ENCODE results near the gene GALNT1. TPM values are rescaled to one million over a fixed set of nuclear protein-coding genes. Genes with fewer than 3 reads are reported as not detected.

Gene GALNT1
- total RNA-seq, 1 experiment from 2014 or later: 77.9 TPM

DNA sequence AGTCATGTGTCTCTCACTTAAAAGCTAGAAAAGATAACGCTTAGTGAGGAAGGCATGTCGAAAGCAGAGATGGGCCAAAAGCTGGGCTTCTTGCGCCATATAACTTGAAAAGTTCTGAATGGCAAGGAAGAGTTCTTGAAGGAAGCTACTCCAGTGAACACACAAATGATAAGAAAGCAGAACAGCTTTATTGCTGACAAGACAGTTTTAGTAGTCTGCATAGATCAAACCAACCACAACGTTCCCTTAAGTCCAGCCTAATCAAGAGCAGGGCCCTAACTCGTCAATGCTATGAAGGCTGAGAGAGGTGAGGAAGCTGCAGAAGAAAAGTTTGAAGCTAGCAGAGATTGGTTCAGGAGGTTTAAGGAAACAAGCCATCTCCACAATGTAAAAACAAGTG lies 55.7 kb downstream of the GALNT1 start:
- H3K4me1 Mint-ChIP-seq: 0 out of 4 replicates have a peak, but pooled peaks cover 0 to 2% of the 10 kb centered on the region in 2 experiments
- Histone ChIP-seq H4K20me1 (ENCODE audit: control insufficient read depth, insufficient read depth, insufficient read length) (no peaks in the 10 kb centered on the region), H3K27ac (ENCODE audit: insufficient read length, low read depth, low read length) (no peak overlapping the region), H3K79me1 (ENCODE audit: insufficient read depth, low read depth, low read length, poor library complexity, severe bottlenecking) (no peaks in the 10 kb centered on the region), H4K5ac (ENCODE audit: insufficient read length, low read depth, low read length) (no peak overlapping the region), H3K9ac (ENCODE audit: extremely low read depth, insufficient read length, low read length) (no peak overlapping the region), H2BK5ac (ENCODE audit: insufficient read length, low read length) (no peak overlapping the region), H3K4ac (ENCODE audit: low read depth, low read length) (no peak overlapping the region), H3K79me2 (ENCODE audit: insufficient read depth, low read length) (no peaks in the 10 kb centered on the region; the same call in 1 of the 2 replicates), H2BK12ac (ENCODE audit: insufficient read length, low read depth, low read length) (no peak overlapping the region), H2AK5ac (ENCODE audit: insufficient read length, low read length) (no peak overlapping the region), H3K9me3 (ENCODE audit: control insufficient read depth, low read depth, low read length) (peaks cover 5% of the 10 kb centered on the region), H3K14ac (ENCODE audit: insufficient read depth, low read length) (no peak overlapping the region), H3K23me2 (ENCODE audit: insufficient read length, low read depth, low read length, poor library complexity, severe bottlenecking) (no peaks in the 10 kb centered on the region), H3K27me3 (ENCODE audit: insufficient read depth, low read length) (no peaks in the 10 kb centered on the region), H2BK15ac (ENCODE audit: low read depth, low read length) (no peak overlapping the region), H3K4me2 (ENCODE audit: insufficient read depth, insufficient read length, low read length) (no peak overlapping the region), H2BK20ac (ENCODE audit: low read depth, low read length, poor library complexity, severe bottlenecking) (no peak overlapping the region), H4K91ac (ENCODE audit: insufficient read length, low read depth, low read length) (no peak overlapping the region), H3K18ac (ENCODE audit: insufficient read length, low read depth, low read length) (no peak overlapping the region), H3K4me1 (ENCODE audit: insufficient read depth, low read length) (no peaks in the 10 kb centered on the region), H3K23ac (ENCODE audit: insufficient read length, low read depth, low read length) (no peak overlapping the region), H2BK120ac (ENCODE audit: low read depth, low read length, poor library complexity, severe bottlenecking) (no peak overlapping the region), H4K8ac (replicated peaks; ENCODE audit: insufficient read length, low read depth, low read length) (no peak overlapping the region), H2AFZ (ENCODE audit: low read length) (no peak overlapping the region), H3K56ac (ENCODE audit: insufficient read length, low read depth, low read length) (no peak overlapping the region), H3T11ph (ENCODE audit: low read length) (no peak overlapping the region)
- TF ChIP-seq, protein P1, sequence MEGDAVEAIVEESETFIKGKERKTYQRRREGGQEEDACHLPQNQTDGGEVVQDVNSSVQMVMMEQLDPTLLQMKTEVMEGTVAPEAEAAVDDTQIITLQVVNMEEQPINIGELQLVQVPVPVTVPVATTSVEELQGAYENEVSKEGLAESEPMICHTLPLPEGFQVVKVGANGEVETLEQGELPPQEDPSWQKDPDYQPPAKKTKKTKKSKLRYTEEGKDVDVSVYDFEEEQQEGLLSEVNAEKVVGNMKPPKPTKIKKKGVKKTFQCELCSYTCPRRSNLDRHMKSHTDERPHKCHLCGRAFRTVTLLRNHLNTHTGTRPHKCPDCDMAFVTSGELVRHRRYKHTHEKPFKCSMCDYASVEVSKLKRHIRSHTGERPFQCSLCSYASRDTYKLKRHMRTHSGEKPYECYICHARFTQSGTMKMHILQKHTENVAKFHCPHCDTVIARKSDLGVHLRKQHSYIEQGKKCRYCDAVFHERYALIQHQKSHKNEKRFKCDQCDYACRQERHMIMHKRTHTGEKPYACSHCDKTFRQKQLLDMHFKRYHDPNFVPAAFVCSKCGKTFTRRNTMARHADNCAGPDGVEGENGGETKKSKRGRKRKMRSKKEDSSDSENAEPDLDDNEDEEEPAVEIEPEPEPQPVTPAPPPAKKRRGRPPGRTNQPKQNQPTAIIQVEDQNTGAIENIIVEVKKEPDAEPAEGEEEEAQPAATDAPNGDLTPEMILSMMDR (conservative IDR thresholded peaks at IDR 0.05): no peak
- H3K27me3 Mint-ChIP-seq (ENCODE audit: low read depth): no peaks in the 10 kb centered on the region
- DNase-seq: no peak
- H3K27ac Mint-ChIP-seq: no peak overlapping the region
- peaks cover 18 to 28% (median 21%) of the 10 kb centered on the region in 3 experiments; a peak in 6 of 7 replicates for H3K36me3 Mint-ChIP-seq (ENCODE audit: insufficient read depth in 1 of 3, low read depth in 3 of 3)
- H3K9me3 Mint-ChIP-seq: peaks cover 0 to 13% of the 10 kb centered on the region in 2 experiments; a peak in 4 of 5 replicates
- no peak overlapping the region for H3K4me3 Mint-ChIP-seq
- no CpG with 5 or more reads among the region's 5 CpGs for WGBS (ENCODE audit: extremely low coverage, insufficient read length, low lambda C conversion rate)
